AG08396 (cell line): ENCODE measurements around the gene CYSRT1.

Experiments used
- DNase-seq: peaks from one replicate; pipeline ENCODE4 v3.0.0; 2012; ENCODE audit warnings: low spot score, mixed read lengths

Gene CYSRT1

DNA sequence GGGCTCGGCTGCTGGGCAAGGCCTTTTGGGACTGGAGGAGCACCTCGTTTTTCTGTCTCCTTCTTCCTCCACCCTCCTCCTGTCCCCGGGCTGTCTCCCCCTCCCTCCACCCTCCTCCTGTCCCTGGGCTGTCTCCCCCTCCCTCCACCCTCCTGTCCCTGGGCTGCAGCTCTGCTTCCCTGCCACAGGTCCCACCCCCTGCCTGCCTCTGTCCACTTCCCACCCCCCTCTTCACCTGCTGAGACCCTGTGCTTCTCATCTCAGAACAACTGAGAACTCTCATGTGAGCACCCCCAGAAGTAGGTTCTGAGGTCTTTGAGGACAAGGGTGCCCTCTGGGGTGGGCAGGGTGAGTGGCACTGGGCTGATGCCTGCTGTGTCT is 46.7 kb downstream of the CYSRT1 start:
- no peak for DNase-seq

DNA sequence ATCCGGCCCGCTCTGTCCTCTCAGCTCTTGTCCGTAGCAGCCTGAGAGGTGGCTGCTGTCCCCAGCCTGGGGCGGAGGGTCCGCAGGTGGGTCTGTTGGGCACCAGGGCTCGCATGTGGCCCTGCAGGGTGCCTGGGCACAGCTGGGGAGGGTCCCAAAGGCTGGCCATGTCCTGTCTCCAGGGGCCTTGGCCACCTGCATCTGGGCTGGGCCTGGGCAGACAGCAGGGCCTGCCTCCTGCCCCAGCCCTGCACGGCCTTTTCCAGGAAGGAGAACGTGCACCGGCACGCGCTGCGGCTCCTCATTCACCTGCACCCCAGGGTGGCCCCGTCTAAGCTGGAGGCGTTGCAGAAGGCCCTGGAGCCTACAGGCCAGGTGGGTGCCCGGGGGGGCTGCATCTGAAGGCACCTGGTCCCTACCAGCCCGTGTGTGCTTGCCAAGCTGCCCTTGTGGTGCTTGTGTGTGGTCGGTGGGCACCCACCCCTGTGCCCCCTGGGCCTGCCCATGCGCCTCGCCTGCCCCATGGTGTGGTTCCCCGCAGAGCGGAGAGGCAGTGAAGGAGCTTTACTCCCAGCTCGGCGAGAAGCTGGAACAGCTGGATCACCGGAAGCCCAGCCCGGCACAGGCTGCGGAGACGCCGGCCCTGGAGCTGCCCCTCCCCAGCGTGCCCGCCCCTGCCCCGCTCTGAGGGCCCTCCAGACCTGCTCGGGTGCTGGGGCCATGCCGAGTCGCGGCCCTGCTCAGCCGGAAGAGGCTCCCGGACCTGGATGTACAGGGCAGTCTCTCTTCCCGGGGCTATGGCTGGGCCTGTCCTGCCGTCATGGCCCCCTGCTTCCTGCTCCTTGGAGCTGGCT is 47.5 kb downstream of the CYSRT1 start:
- no peak for DNase-seq

DNA sequence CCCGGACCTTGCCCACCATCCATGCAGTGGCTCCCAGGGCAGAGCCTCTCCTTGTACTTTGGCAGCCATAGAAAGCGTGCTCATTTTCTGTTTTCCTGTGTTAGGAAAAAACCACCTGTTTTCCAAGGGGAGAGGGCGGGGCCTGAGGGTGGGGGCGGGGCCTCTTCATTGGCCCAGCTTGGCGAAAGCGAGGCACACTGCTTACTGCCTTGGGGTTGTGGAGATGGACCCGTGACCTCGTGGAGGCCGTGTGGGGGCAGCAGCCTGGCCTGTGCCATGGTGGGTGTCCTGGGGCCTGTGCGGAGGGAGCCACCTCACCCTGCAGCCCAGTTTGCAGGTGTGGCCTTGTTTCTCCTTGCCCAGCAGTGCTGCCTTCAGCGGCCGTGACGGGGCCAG is 48.1 kb downstream of the CYSRT1 start:
- no peak for DNase-seq

GRCh38 chr9:137273611-137274320 is 48.8 kb downstream of the CYSRT1 start:
- DNase-seq, result no peak

GRCh38 chr9:137275203-137275587 is 50.2 kb downstream of the CYSRT1 start:
- DNase-seq, result no peak
